Measurements from ENCODE around the gene FCGR2B. TPM values are rescaled to one million over a fixed set of nuclear protein-coding genes. Genes with fewer than 3 reads are reported as not detected.

The FCGR2B gene
- total RNA-seq, 1 experiment from 2014 or later: 0.15 TPM

DNA sequence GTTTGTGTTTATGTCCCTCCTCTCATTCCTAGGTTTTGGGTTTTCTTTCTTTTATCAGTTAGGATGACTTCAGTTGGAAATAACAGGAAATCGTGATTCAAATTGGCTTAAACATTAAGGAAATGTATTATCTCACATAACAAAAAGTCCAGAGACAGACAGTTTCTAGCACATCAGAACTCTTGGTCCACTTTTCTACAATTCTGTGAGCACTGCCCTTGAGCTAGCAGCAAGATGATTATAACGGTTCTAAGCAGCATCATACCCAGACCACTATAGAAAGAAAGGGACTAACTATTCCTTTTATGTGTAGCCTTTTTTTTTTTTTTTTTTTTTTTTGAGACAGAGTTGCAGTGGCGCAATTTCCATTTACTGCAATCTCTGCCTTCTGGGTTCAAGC, 18.9 kb downstream of the FCGR2B start:
- Histone ChIP-seq H3K36me3 (ENCODE audit: control insufficient read depth, insufficient read depth, low read length) (no peaks in the 10 kb centered on the region), H3K4me1 (ENCODE audit: control insufficient read depth, insufficient read depth, low read length) (no peaks in the 10 kb centered on the region), H3K27me3 (ENCODE audit: control insufficient read depth, insufficient read depth, low read length) (peaks cover 13% of the 10 kb centered on the region), H3K4me3 (ENCODE audit: low read depth in 2 of 2, low read length in 2 of 2) (no peak overlapping the region), H3K9me3 (ENCODE audit: control insufficient read depth, insufficient read depth, low read depth, low read length) (no peaks in the 10 kb centered on the region), H3K27ac (ENCODE audit: low read length) (no peak overlapping the region)
- ChIA-PET CTCF (no interaction called here), POLR2A (no interaction called here)
- intact Hi-C loops (cut with micrococcal nuclease; ENCODE audit: unreplicated experiment) (no loop called here), in situ Hi-C loops (cut with HindIII; ENCODE audit: low pct_unique_long_range_greater_than_20kb, low sequenced_read_pairs) (no loop called here)
- no TSS peak for BruUV-seq (replicated peaks)
- TF ChIP-seq POLR2AphosphoS5 (IDR thresholded peaks at IDR 0.05; ENCODE audit: low read depth, low read length) (no peak), REST (IDR thresholded peaks at IDR 0.05; ENCODE audit: insufficient read depth in 1 of 2, low read depth in 2 of 2, low read length in 1 of 2) (no peak), CTCF (IDR thresholded peaks at IDR 0.05) (no peak), SIN3A (IDR thresholded peaks at IDR 0.05; ENCODE audit: borderline replicate concordance, insufficient read depth, low read depth, low read length) (no peak), TCF7L2 (IDR thresholded peaks at IDR 0.05; ENCODE audit: low read depth, low read length) (no peak)
- no peak for ATAC-seq
- no peak for DNase-seq (ENCODE audit: low read depth, low spot score)

DNA sequence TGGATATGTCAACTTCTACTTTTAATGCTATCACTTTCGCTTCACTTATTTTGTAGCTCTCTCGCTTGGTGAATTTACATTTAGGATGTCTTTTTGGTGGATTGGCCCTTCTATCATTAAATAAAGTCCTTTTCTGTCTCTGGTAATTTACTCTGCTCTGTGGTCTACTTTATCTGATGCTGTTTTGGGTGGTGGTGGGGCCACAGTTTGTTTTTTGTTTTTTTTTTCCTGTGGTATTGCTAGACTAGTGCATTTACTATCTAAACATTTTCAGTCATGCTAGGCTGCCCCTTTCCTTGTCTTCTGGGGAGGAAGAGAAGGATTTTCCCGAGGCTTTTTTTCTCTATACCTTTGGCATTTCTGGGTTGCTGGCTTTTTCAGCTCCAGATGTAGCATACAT, 26.0 kb downstream of the FCGR2B start:
- intact Hi-C loops (cut with micrococcal nuclease; ENCODE audit: unreplicated experiment) (no loop called here), in situ Hi-C loops (cut with HindIII; ENCODE audit: low pct_unique_long_range_greater_than_20kb, low sequenced_read_pairs) (no loop called here)
- ATAC-seq (no peak), DNase-seq (ENCODE audit: low read depth, low spot score) (no peak)
- H3K9me3 ChIP-seq (ENCODE audit: control insufficient read depth, insufficient read depth, low read depth, low read length): no peaks in the 10 kb centered on the region
- CTCF ChIA-PET: no interaction called here
- BruUV-seq (replicated peaks): no TSS peak
- no peak overlapping the region for H3K27ac ChIP-seq (ENCODE audit: low read length)
- no peak for TF ChIP-seq CTCF (IDR thresholded peaks at IDR 0.05)
- no peak for TF ChIP-seq SIN3A (IDR thresholded peaks at IDR 0.05; ENCODE audit: borderline replicate concordance, insufficient read depth, low read depth, low read length)
- no peak for TF ChIP-seq REST (IDR thresholded peaks at IDR 0.05; ENCODE audit: insufficient read depth in 1 of 2, low read depth in 2 of 2, low read length in 1 of 2)
- TF ChIP-seq TCF7L2 (IDR thresholded peaks at IDR 0.05; ENCODE audit: low read depth, low read length): no peak
- POLR2A ChIA-PET: no interaction called here
- no peak overlapping the region for H3K4me3 ChIP-seq (ENCODE audit: low read depth in 2 of 2, low read length in 2 of 2)
- H3K36me3 ChIP-seq (ENCODE audit: control insufficient read depth, insufficient read depth, low read length): no peaks in the 10 kb centered on the region
- H3K4me1 ChIP-seq (ENCODE audit: control insufficient read depth, insufficient read depth, low read length): no peaks in the 10 kb centered on the region
- H3K27me3 ChIP-seq (ENCODE audit: control insufficient read depth, insufficient read depth, low read length): peaks cover 5% of the 10 kb centered on the region
